ENCODE measurements around the gene CASZ1. TPM values are rescaled to one million over a fixed set of nuclear protein-coding genes. Genes with fewer than 3 reads are reported as not detected.

CASZ1 gene
- total and polyA plus RNA-seq, 10 of the 15 experiments (the other 5 are each of a cell fraction or from before 2014, with no cell fraction given): 0.52 to 9.8 (median 3.7) TPM

GRCh38 chr1:10754568-10755329 is 41.7 kb downstream of the CASZ1 start (continued):
- TF ChIP-seq ZBTB40 (IDR thresholded peaks at IDR 0.05; ENCODE audit: borderline replicate concordance): no peak
- TF ChIP-seq ATF7 (IDR thresholded peaks at IDR 0.05; ENCODE audit: low read depth): no peak
- TF ChIP-seq ZNF687 (IDR thresholded peaks at IDR 0.05): no peak
- TF ChIP-seq ZBTB11 (CRISPR knock-in tag; IDR thresholded peaks at IDR 0.05): no peak
- no peak for TF ChIP-seq IKZF2 (IDR thresholded peaks at IDR 0.05)
- TF ChIP-seq TCF3 (IDR thresholded peaks at IDR 0.05; ENCODE audit: borderline replicate concordance, insufficient read depth, low read depth, low read length): no peak
- no peak for TF ChIP-seq FOS (IDR thresholded peaks at IDR 0.05; ENCODE audit: borderline replicate concordance, extremely low read depth, insufficient read length)
- TF ChIP-seq NFIC (IDR thresholded peaks at IDR 0.05; ENCODE audit: low read depth, low read length): no peak
- no peak for TF ChIP-seq RAD51 (IDR thresholded peaks at IDR 0.05)
- no peak for TF ChIP-seq CBX5 (IDR thresholded peaks at IDR 0.05; ENCODE audit: low read depth)
- no peak for TF ChIP-seq YY1 (IDR thresholded peaks at IDR 0.05; ENCODE audit: low read depth, low read length)
- no peak for TF ChIP-seq TAF1 (IDR thresholded peaks at IDR 0.05; ENCODE audit: borderline replicate concordance, low read depth, low read length)
